ENCODE measurements around the gene RPS21.
A peak's percentile ranks its signal among the peaks of the same experiment; 100 is the strongest.

GRCh38 chr20:62359491-62360121 is 27.3 kb upstream of the RPS21 start:
- TF ChIP-seq POLR2A (IDR thresholded peaks at IDR 0.05): no peak
- no peak for TF ChIP-seq CTCF (IDR thresholded peaks at IDR 0.05 in 8 of 11, conservative IDR thresholded peaks at IDR 0.05 in 3 of 11)
- TF ChIP-seq POLR2AphosphoS5 (IDR thresholded peaks at IDR 0.05): peak; percentile 62 to 72 (median 66)
